ENCODE results near the gene DEUP1.

- TF ChIP-seq CTCF (conservative IDR thresholded peaks at IDR 0.05 in 1 of 2, IDR thresholded peaks at IDR 0.05 in 1 of 2; ENCODE audit: low read depth in 1 of 2, low read length in 2 of 2) (no peak), EZH2 (IDR thresholded peaks at IDR 0.05; ENCODE audit: low read length, missing control alignments) (no peak)
Measured at GRCh38 chr11:93344855-93345333, 14.4 kb downstream of the DEUP1 start.
